ENCODE data around the gene MAP3K3.

DNA sequence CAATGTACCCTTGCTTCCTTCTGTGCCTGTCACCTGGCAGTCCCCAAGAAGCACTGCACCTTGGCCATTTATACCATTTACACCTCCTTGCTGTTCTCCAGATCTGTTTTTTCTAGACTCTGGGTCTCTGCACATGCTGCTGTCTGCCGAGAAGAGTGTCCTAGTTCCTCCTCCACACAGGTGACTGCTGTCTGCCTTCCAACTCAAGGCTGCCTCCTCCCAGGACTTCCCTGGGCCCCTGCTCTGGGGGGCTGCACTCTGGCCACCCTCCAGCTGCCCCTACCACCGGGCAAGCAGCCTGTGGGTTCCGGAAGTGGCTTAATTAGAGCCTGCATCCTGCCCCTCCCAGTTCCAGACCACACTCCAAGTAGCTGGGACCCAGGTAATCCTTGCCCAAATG is 83.4 kb downstream of the MAP3K3 start:
- TF ChIP-seq, protein P1, sequence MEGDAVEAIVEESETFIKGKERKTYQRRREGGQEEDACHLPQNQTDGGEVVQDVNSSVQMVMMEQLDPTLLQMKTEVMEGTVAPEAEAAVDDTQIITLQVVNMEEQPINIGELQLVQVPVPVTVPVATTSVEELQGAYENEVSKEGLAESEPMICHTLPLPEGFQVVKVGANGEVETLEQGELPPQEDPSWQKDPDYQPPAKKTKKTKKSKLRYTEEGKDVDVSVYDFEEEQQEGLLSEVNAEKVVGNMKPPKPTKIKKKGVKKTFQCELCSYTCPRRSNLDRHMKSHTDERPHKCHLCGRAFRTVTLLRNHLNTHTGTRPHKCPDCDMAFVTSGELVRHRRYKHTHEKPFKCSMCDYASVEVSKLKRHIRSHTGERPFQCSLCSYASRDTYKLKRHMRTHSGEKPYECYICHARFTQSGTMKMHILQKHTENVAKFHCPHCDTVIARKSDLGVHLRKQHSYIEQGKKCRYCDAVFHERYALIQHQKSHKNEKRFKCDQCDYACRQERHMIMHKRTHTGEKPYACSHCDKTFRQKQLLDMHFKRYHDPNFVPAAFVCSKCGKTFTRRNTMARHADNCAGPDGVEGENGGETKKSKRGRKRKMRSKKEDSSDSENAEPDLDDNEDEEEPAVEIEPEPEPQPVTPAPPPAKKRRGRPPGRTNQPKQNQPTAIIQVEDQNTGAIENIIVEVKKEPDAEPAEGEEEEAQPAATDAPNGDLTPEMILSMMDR (IDR thresholded peaks at IDR 0.05; ENCODE audit: poor library complexity, severe bottlenecking) = no peak
- no peak for TF ChIP-seq POLR2AphosphoS5 (IDR thresholded peaks at IDR 0.05)
- no peak for TF ChIP-seq EZH2 (IDR thresholded peaks at IDR 0.05; ENCODE audit: borderline replicate concordance, insufficient read depth, low read length, poor library complexity, severe bottlenecking)
- TF ChIP-seq RAD21 (conservative IDR thresholded peaks at IDR 0.05) = no peak
- no peak for TF ChIP-seq TAF1 (IDR thresholded peaks at IDR 0.05; ENCODE audit: low read depth)
